NCI-H774 (cell line): ENCODE data around the gene GRIN3A.
"Not testable (repeated sequence)": the region's sequence is repeated elsewhere in the genome, so short reads cannot be mapped to it uniquely, and the experiment has no call there.

Experiments
- DNase-seq: peaks from one replicate; lab custom pipeline; 2025; lab: John Stamatoyannopoulos, UW

GRIN3A gene

GRCh38 chr9:101578378-101578777 is 160.1 kb downstream of the GRIN3A start:
- no peak for DNase-seq

- no peak for DNase-seq
These were observed 163.6 kb downstream of the GRIN3A start for GRCh38 chr9:101574731-101575333.

GRCh38 chr9:101572316-101572715 is 166.1 kb downstream of the GRIN3A start:
- no peak for DNase-seq

- DNase-seq: no peak
These were observed 167.3 kb downstream of the GRIN3A start for GRCh38 chr9:101571114-101571513.

DNA sequence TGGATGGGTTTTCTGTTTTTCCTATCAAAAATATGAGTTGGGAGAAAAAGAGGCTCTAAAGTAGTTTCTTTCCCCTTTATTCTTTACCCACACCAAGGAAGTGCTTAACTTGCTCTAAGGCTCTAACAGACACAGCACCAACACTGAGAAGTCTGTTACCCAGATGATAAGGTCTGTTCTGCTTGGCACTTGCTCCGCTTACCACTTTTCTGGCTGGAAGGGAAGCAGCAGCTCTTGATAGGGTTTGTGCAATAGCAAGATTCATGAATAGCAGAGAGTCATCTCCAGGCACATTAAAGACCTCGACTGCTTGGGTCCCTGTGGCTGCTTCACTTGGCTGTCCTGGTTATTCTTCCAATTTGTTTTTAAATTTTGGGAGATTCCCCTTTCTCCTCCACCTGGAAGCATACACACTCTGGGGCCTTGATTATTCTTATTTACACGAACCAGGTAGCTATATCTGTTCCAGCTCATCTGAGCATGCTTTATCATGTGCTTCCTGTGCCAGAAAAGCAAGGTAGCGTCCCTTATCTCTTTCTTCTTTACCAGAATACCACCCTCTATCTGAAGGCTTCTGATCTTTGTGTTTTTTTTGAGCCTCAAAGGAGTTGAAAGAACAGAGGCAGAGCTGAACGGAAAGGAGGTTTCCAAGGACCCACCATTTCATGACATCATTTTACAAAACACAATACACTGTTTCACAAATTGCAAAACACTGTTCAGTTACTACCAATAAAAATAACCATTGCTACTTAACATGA is 168.5 kb downstream of the GRIN3A start:
- DNase-seq: no peak

- DNase-seq: no peak
These were observed 170.6 kb downstream of the GRIN3A start for GRCh38 chr9:101567725-101568350.

DNA sequence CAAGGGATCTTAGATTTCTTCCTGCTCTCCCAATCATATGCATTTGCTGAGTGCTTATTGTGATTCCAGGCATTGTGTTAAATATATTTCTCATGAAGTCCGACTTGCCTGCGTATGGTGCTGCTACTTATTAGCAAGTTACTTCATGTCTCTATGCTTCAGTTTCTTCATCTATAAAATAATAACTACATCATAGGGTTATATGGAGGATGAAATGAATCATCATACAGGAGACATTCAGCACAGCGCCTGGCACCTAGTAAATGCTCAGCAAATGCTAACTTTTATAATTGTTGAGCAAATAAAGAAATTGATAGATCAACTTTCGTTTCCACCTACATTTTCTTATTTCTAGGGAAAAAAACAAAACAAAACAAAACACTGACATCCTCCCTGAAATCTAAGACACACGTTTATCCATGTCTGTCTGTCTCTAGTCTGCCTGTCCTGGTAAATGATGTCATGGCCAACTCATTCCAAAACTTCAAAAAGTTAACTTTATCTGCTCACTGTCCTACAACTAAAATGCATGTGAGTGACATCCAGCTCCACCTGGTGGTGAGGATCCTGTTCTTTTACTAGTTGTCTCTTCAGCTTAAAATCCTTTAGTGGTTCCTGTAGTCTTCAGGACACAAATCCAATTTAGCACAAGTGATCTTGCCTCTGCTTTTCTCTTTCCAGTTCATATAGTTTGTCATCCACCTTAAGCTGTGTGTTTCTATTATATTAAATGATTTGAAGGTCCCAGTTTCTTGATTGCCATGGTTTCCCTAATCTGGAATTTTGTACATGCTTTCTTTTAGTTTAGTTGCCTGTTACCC is 171.3 kb downstream of the GRIN3A start:
- DNase-seq: no peak

DNA sequence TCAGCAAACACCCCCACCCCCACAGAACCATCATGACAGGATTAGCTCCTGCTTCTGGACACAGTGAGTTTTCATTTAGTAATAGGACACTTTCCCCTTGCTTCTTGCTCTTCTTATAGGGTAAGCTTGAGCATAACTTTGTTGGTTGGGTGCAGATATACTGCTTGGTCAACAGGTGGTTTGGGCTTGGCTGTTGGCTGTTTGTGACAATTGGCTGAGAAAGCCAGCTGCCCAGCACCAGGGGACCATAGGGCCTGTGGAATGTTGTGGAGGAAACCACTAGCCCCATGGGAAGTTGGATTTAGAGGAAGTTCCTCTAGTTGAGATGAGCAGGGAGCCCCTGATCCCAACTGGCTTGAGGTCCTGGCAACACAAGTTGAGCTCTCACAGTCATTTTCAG is 174.2 kb downstream of the GRIN3A start:
- DNase-seq: no peak

DNA sequence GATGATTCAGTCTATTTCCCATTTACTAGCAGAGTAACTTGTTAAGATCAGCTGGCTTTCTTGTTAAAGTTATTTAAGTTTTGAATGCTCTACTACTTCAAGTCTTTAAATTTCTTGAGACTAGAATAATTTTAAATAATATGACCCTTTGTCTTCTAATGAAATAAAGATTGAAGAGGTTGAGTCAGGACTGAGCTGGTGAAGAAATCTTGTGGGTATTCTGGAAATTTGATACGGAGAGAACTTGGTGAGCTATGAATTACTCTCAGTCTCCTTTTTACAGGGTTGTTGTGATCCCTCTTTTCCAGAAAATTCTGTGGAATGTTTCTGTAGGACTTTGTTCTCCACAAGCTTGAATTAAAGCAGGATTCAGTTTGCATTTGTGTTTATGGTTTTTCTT is 175.5 kb downstream of the GRIN3A start:
- DNase-seq: no peak

DNA sequence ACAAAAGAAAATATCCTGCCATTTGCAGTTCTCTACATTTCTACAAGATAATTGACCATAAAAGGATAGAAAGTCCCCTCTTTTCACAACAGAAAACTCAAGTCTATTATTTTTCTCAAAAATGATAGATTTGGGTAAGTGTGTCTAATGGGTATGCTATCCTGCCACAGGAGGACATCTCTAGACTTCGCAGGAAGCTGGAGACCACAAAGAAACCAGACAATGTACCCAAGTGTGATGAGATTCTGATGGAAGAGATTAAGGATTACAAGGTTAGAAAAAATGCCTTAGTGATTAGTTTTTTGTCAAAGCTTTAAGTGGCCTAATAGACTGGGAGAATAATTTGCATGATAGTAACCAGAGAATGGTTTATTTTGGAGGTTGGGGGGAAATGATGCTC is 176.7 kb downstream of the GRIN3A start:
- DNase-seq: no peak

- not testable (repeated sequence) for DNase-seq
These were observed 188.9 kb downstream of the GRIN3A start for GRCh38 chr9:101549472-101550098.

DNA sequence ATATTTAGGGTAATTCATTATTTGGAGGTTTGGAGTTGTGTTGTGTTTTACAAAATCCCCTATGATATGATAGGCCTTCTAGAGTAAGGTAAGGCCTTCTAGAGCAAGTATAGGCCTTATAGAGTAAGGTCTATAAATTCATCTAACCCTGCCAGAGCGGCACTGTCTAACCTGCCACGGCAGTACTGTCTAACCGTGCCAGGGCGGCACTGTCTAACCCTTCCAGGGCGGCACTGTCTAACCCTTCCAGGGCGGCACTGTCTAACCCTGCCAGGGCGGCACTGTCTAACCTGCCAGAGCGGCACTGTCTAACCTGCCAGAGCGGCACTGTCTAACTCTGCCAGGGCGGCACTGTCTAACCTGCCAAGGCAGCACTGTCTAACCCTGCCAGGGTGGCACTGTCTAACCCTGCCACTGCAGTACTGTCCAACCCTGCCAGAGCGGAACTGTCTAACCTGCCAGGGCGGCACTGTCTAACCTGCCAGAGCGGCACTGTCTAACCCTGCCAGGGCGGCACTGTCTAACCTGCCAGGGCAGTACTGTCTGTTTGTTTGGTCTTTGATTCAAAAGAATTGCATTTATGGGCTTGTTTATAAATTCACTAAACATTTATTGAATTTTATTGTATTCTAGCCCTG is 195.2 kb downstream of the GRIN3A start:
- no peak for DNase-seq

DNA sequence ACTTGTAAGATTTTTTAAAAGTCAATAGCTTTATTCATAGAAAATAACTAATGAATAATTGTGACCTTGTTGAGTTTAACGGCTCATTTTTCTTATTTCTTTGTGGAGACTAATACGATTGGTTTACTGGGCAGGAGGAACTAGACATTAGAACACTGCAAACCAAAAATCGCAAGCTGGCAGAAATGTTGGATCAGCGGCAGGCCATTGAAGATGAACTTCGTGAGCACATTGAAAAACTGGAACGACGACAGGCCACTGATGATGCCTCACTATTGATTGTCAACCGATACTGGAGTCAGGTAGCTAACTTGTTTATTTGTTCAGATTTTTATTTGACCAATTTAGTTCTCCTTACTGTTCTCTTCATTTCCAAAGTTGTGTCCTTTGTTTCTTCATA is 198.4 kb downstream of the GRIN3A start:
- DNase-seq: no peak

DNA sequence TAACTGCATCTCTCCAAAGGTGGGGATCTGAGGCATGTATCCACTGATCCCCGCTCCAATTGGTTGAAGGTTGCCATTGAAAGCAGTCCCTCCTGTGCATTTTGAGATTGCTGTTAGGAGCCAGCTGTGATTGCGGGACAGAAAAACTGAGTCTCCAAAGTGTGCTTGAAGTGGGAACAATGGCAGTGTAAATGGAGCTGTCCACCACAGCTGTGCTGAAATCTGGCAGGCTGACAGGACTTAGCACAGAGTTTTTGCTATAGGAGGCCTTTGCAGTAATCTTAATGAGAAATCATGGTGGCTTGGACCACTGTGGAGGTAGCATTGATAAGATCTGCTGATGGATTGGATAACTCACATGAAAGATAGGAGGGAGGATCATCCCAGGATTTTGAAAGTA is 201.5 kb downstream of the GRIN3A start:
- DNase-seq: no peak

- DNase-seq: no peak
These were observed 202.1 kb downstream of the GRIN3A start for GRCh38 chr9:101536351-101536750.

GRCh38 chr9:101533334-101534204 is 204.9 kb downstream of the GRIN3A start, which contains the start of gene RNF20:
Gene RNF20, plus strand, starts transcription at chr9:101533853. Its CDS starts 1,571 bp downstream, at chr9:101535424.
- DNase-seq: peak; percentile 98

DNA sequence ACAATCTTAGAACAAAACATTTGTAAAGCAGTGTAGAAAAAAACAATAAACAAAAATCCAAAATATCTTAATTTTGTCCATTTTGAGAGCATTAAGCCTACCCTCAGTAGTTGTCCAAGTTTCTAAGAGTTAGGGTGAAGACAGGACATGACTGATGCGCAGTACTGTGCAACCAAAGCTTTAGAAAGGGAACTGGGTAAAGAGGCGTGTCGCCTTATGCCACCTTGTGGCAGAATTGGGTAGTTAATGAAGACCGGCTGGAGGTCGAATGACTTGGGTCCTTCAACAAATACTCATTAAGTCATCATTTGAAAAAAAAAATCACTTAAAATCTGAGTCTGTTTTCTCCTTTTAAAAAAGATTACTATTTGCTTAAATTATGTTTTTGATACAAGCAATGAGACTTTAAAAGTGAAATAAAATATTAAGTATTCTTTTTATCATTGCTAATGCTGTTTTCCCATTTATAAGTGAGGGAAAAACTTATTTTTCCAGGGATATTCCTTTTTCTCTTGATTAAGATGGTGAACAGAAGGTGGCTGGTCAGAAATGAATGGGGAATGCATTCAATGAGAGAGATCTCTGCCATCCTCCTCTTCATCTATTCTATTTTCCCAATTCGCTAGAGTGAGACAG is 208.3 kb downstream of the GRIN3A start:
- DNase-seq: peak; percentile 72

DNA sequence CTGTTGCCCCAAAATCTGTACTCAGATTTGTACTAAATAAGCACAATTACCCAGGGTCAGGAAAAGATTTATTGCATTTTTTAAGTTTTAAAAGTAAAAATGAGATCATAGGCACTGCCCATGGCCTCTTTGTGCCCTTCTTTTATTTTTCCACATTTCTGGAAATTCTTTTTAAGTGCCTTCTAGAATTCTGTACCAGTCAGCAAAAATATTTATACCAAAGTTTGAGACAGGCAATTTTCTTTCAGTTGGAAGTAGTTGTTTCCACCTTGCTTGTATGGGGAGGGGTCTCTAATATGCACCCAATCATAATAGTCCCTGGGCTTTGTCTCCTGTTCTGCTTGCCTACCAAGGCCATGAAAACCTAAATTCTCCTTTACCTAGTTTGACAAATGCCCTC is 210.4 kb downstream of the GRIN3A start:
- DNase-seq: no peak

GRCh38 chr9:101527066-101527465 is 211.4 kb downstream of the GRIN3A start:
- no peak for DNase-seq

- DNase-seq: no peak
These were observed 214.1 kb downstream of the GRIN3A start for GRCh38 chr9:101524371-101524770.
